ENCODE data around the gene SLC7A10. TPM values are rescaled to one million over a fixed set of nuclear protein-coding genes. Genes with fewer than 3 reads are reported as not detected.
A peak's percentile ranks its signal among the peaks of the same experiment; 100 is the strongest.

SLC7A10 gene
- total RNA-seq, 1 donor, result not detected

DNA sequence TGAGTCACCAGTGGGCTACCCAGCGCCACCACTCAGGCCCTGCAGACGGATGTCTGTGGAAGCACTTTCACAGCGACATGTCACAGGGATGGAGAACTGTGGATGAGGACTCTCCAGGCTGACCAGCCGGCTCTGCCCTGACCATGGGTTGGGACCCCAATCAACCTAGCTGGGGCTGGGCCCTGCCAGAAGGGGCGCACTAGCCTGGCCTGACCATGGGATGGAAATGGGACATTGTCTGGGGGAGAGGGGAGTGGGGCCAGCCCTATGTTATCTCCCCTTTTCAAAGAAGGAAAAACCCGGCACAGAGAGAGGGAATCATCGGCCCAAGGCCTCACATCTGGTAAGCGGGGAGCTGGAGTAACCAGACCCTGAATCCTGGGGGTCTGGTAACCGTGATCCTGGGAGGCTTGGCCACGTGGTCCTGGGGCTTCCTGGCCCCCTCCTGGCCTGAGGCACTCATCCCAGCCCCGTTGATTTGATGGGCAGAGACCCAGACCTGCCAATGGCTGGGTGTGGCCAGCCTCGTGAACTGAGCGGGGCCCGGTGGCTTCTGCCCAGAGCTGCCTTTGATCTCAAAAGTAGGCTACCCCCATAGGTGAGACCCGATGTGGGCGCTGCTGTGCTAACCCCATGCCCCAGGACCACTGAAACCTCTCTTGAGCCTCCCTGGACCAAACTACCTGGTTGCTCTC lies 11.2 kb upstream of the SLC7A10 start:
- no peaks in the 10 kb centered on the region for H3K79me2 ChIP-seq (ENCODE audit: insufficient read depth, low read length)
- H3K27me3 ChIP-seq (ENCODE audit: insufficient read depth, low read length), result peaks cover 2% of the 10 kb centered on the region
- no peaks in the 10 kb centered on the region for H4K20me1 ChIP-seq (ENCODE audit: insufficient read depth, low read length)
- H2AFZ ChIP-seq (ENCODE audit: low read length), result no peak overlapping the region
- no peaks in the 10 kb centered on the region for H3K9me3 ChIP-seq (ENCODE audit: low read depth, low read length)
- no peaks in the 10 kb centered on the region for H3K4me1 ChIP-seq (ENCODE audit: insufficient read depth, low read length)
- no peak overlapping the region for H3K27ac ChIP-seq (ENCODE audit: low read depth, low read length)
- H3K36me3 ChIP-seq (ENCODE audit: insufficient read depth, low read length), result no peaks in the 10 kb centered on the region
- no peak for DNase-seq (ENCODE audit: insufficient read length, low spot score, missing footprints)
- TF ChIP-seq, protein P1, sequence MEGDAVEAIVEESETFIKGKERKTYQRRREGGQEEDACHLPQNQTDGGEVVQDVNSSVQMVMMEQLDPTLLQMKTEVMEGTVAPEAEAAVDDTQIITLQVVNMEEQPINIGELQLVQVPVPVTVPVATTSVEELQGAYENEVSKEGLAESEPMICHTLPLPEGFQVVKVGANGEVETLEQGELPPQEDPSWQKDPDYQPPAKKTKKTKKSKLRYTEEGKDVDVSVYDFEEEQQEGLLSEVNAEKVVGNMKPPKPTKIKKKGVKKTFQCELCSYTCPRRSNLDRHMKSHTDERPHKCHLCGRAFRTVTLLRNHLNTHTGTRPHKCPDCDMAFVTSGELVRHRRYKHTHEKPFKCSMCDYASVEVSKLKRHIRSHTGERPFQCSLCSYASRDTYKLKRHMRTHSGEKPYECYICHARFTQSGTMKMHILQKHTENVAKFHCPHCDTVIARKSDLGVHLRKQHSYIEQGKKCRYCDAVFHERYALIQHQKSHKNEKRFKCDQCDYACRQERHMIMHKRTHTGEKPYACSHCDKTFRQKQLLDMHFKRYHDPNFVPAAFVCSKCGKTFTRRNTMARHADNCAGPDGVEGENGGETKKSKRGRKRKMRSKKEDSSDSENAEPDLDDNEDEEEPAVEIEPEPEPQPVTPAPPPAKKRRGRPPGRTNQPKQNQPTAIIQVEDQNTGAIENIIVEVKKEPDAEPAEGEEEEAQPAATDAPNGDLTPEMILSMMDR (IDR thresholded peaks at IDR 0.05; ENCODE audit: extremely low read depth, low read depth, low read length), result no peak
- H3K4me2 ChIP-seq (ENCODE audit: insufficient read depth, low read length), result no peak overlapping the region
- H3K4me3 ChIP-seq (ENCODE audit: insufficient read depth, low read length), result no peak overlapping the region

DNA sequence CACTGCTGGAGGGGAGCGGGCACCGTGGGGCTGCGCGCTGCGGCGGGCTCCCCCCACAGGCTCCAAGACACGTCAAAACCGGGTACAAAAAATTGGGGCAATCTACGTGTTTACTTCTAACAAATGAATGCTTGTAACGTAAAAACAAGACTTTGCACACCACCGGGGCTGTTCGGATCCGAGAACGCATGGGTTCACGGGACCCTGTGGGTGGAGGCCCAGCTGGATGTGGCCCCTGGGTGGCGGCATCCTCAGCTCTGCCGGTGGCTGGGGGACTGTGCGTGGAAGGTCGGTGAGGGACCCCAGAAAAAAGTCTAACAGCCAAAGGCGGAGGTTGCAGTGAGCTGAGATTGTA lies 10.3 kb upstream of the SLC7A10 start:
- no peaks in the 10 kb centered on the region for H3K36me3 ChIP-seq (ENCODE audit: insufficient read depth, low read length)
- no peaks in the 10 kb centered on the region for H3K79me2 ChIP-seq (ENCODE audit: insufficient read depth, low read length)
- no peak for DNase-seq (ENCODE audit: insufficient read length, low spot score, missing footprints)
- no peaks in the 10 kb centered on the region for H3K9me3 ChIP-seq (ENCODE audit: low read depth, low read length)
- no peak overlapping the region for H3K4me2 ChIP-seq (ENCODE audit: insufficient read depth, low read length)
- H2AFZ ChIP-seq (ENCODE audit: low read length), result no peak overlapping the region
- H3K27me3 ChIP-seq (ENCODE audit: insufficient read depth, low read length), result peaks cover 3% of the 10 kb centered on the region
- no peak overlapping the region for H3K4me3 ChIP-seq (ENCODE audit: insufficient read depth, low read length)
- no peaks in the 10 kb centered on the region for H4K20me1 ChIP-seq (ENCODE audit: insufficient read depth, low read length)
- TF ChIP-seq, protein P1 (IDR thresholded peaks at IDR 0.05; ENCODE audit: extremely low read depth, low read depth, low read length), result no peak
- H3K27ac ChIP-seq (ENCODE audit: low read depth, low read length), result no peak overlapping the region
- no peaks in the 10 kb centered on the region for H3K4me1 ChIP-seq (ENCODE audit: insufficient read depth, low read length)

DNA sequence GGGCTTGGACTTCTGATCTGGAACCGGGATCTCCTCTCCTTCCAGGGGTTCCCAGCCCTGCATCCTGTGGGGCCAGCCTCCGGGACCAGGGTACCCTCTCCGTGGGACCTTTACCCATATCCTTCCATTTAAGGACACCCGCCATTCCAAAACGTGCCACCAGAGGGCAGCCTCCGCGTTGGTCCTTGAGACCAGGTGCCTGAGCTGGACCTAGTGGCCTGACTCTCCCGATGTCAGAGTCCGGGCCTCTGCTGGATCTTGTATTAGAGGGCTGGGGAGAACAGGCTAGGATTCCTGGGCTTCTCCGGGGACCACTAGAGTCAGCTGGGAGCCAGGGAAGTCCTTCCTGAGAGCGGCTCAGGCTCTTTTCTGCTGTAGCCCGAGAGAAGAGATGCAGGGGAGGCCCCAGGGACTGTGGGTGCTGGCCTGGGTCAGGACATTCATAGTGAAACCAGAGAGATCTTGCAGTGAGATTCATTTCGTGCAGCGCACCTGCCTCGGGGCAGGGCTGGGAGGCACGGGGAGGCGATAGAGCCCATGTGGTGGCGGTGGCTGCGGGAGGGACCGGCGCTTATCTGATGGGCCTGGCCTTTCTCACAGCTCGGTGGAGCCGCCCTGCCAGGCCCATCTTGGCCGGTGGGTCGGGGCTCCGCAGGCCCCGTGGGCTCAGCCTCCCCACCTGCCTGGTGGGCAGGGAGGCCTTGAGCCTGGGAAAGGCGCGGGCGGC lies 9.8 kb upstream of the SLC7A10 start:
- Histone ChIP-seq H2AFZ (ENCODE audit: low read length) (peak overlapping the region; percentile 10), H3K27me3 (ENCODE audit: insufficient read depth, low read length) (peaks cover 7% of the 10 kb centered on the region)

DNA sequence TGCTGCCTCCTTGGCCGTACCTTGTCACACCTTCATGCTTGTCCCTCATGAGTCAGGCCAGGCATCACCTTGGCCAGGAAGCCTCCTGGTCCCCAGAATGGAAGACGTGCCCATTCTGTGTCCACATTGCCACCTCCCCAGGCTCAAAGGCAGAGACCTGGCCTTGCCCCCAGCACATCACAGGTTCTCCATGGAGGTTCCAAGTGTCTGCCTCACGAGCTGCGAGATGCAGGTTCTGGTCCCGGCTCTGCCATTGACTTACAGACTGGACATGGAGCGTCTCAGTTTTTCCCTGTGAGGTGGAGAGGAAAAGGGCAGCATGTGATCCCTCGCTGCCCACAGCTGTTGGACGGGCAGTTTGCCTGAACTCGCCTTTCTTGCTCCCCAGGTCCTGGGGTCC lies 9.1 kb upstream of the SLC7A10 start:
- TF ChIP-seq, protein P1 (IDR thresholded peaks at IDR 0.05; ENCODE audit: extremely low read depth, low read depth, low read length), result no peak
- Histone ChIP-seq H3K9me3 (ENCODE audit: low read depth, low read length) (peaks cover under 1% of the 10 kb centered on the region), H4K20me1 (ENCODE audit: insufficient read depth, low read length) (no peaks in the 10 kb centered on the region), H3K36me3 (ENCODE audit: insufficient read depth, low read length) (no peaks in the 10 kb centered on the region), H2AFZ (ENCODE audit: low read length) (no peak overlapping the region), H3K27ac (ENCODE audit: low read depth, low read length) (no peak overlapping the region), H3K79me2 (ENCODE audit: insufficient read depth, low read length) (no peaks in the 10 kb centered on the region), H3K4me2 (ENCODE audit: insufficient read depth, low read length) (no peak overlapping the region), H3K27me3 (ENCODE audit: insufficient read depth, low read length) (peaks cover 8% of the 10 kb centered on the region), H3K4me1 (ENCODE audit: insufficient read depth, low read length) (no peaks in the 10 kb centered on the region), H3K4me3 (ENCODE audit: insufficient read depth, low read length) (no peak overlapping the region)
- DNase-seq (ENCODE audit: insufficient read length, low spot score, missing footprints), result no peak

More for the DNA sequence above, 9.8 kb upstream of the SLC7A10 start:
- peak; percentile 98 for DNase-seq (ENCODE audit: insufficient read length, low spot score, missing footprints)
- TF ChIP-seq, protein P1 (IDR thresholded peaks at IDR 0.05; ENCODE audit: extremely low read depth, low read depth, low read length), result peak; percentile 87
- H3K4me3 ChIP-seq (ENCODE audit: insufficient read depth, low read length), result no peak overlapping the region
- no peaks in the 10 kb centered on the region for H3K79me2 ChIP-seq (ENCODE audit: insufficient read depth, low read length)
- no peak overlapping the region for H3K4me2 ChIP-seq (ENCODE audit: insufficient read depth, low read length)
- H3K27ac ChIP-seq (ENCODE audit: low read depth, low read length), result no peak overlapping the region
- no peaks in the 10 kb centered on the region for H3K4me1 ChIP-seq (ENCODE audit: insufficient read depth, low read length)
- H3K36me3 ChIP-seq (ENCODE audit: insufficient read depth, low read length), result no peaks in the 10 kb centered on the region
- H4K20me1 ChIP-seq (ENCODE audit: insufficient read depth, low read length), result no peaks in the 10 kb centered on the region
- no peaks in the 10 kb centered on the region for H3K9me3 ChIP-seq (ENCODE audit: low read depth, low read length)

All from osteoblast (primary cell).